ENCODE measurements around the gene CEACAM16. TPM values are rescaled to one million over a fixed set of nuclear protein-coding genes. Genes with fewer than 3 reads are reported as not detected.

The CEACAM16 gene
- polyA plus RNA-seq, 3 donors: not detected

DNA sequence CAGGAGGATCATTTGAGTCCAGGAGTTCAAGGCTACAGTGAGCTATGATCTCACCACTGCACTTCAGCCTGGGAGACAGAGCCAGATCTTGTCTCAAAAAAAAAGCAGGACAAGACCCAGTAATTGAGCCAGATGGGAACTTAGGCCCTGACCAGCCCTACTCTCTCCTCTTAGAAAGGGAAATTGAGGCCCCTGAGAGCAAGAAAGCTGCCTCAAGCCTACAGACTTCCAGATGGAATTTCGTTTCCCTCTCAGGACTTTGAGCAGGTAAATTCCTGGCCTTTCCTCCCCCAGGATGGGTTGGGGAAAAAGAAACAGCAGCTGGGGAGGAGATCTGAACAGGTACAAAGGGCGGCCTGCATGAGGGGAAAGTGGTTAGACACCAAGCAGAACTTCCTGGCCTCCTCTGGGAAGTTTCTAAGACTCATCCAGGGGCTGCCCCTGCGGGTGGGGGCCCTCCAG, 46.0 kb downstream of the CEACAM16 start:
- DNase-seq (ENCODE audit: low read depth in 3 of 3, low spot score in 2 of 3): no peak

- no peak for DNase-seq (ENCODE audit: low read depth in 3 of 3, low spot score in 2 of 3)
These were observed 46.4 kb downstream of the CEACAM16 start for GRCh38 chr19:44745341-44745831.

DNA sequence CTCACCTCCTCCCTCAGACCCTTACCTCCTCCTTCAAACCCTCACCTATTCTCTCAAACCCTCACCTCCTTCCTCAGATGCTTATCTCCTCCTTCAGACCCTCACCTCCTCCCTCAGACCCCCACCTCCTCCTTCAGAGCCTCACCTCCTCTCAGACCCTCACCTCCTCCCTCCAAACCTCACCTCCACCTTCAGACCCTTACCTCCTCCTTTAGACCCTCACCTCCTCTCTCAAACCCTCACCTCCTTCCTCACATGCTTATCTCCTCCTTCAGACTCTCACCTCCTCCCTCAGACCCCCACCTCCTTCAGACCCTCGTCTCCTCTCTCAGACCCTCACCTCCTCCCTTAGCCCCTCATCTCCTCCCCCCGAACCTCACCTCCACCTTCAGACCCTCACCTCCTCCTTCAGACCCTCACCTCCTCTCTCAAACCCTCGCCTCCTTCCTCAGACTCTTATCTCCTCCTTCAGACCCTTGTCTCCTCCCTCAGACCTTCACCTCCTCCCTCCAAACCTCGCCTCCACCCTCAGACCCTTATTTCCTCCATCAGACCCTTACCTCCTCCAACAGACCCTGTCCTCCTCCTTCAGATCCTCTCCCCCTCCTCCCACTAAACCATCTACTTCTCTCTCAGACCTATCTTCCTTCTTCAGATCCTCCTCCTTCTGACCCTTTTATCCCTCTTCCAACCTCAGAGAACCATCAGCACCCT, 47.1 kb downstream of the CEACAM16 start:
- no peak for DNase-seq (ENCODE audit: low read depth in 3 of 3, low spot score in 2 of 3)

DNA sequence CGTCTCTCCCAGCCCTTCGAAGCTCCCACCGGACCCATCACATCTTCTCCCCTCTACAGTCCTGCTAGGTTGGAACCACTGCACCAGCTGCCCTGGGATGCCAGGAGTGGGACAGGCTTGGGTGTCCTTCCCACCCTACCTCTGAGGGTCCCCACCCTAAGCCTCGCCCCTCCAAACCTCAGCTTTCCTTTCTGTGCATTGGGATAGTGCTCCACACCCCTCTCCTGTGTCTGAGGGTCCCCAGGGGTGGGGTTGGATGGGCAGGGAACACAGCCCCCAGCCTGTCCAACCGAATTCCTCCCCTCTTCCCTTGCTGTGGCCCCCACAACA, 47.6 kb downstream of the CEACAM16 start:
- DNase-seq (ENCODE audit: low read depth in 3 of 3, low spot score in 2 of 3): no peak

- DNase-seq (ENCODE audit: low read depth in 3 of 3, low spot score in 2 of 3): peak in 1 of 3 donors; percentile 66
These were observed 48.2 kb downstream of the CEACAM16 start for GRCh38 chr19:44746946-44747738.

GRCh38 chr19:44747739-44748425, 48.9 kb downstream of the CEACAM16 start:
- no peak for DNase-seq (ENCODE audit: low read depth in 3 of 3, low spot score in 2 of 3)

DNA sequence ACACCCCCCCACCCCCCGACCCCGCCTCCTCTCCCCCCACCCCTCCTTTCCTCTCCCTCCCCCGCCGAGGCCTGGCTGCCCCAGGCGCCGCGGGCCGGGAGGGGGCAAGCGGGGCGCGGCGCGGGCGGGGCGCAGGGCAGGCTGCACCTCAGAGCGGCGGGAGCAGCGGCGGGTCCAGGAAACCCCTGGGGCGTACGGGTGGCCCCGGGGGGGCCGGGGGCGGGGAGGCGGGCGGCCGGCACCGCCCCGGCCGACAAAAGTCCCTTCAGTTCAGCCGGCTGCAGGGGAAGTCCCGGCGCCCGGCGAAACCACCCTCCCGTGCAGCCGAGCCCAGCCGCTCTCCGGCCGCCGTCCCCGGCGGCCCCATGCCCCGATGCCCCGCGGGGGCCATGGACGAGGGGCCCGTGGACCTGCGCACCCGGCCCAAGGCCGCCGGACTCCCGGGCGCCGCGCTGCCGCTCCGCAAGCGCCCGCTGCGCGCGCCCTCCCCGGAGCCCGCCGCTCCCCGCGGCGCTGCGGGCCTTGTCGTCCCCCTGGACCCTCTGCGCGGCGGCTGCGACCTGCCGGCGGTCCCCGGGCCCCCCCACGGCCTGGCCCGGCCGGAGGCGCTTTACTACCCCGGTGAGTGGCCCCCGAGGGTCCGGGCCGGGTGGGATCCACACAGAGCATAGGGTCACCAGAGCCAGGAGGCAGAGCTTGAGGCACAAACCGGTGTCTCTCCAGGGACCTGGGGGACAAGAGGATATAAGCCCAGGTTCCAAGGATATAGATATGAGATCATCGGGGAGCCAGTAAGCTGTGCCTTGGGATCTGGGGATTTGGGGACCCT, 49.7 kb downstream of the CEACAM16 start, which contains the start of gene BCL3:
BCL3 (plus strand) TSS at position 283 of the 829 bp plus-strand sequence; CDS start at position 366, 83 bp downstream.
- no peak for DNase-seq (ENCODE audit: low read depth in 3 of 3, low spot score in 2 of 3)

DNA sequence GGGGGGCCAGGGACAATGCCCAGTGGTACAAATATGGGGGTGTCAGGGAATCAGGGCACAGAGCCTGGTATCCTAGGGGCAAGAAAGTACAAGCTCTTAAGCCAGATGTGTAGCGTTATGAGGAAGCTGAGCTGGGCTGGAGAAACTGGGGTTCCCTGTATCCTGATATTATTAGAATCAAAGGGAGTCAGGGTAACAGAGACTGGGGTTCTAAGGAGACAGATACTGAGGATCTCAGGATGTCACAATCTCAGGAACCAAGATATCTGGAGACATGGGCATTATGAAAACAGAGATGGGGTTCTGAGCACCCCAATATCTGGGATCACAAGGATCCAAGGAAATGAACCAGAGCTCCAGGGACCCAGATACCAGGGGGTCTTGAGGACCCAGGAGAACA, 50.3 kb downstream of the CEACAM16 start:
- DNase-seq (ENCODE audit: low read depth in 3 of 3, low spot score in 2 of 3): no peak

DNA sequence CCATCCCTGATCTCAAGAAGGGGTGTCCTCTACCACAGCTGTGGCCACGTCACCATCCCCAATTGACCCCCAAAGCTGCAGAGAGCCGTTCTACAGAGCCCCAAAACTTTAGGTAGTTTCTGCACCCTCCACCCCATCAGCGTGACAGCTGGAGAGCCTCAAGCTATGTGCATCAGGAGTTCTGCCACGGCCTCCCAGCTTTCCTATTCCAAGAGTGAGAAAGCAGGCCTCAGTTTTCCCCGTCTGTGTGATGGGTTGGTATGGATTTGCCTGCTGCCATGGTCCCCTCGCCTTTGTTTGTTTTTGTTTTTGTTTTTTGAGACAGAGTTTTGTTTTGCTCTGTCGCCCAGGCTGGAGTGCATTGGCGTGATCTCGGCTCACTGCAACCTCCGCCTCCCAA, 51.0 kb downstream of the CEACAM16 start:
- no peak for DNase-seq (ENCODE audit: low read depth in 3 of 3, low spot score in 2 of 3)

DNA sequence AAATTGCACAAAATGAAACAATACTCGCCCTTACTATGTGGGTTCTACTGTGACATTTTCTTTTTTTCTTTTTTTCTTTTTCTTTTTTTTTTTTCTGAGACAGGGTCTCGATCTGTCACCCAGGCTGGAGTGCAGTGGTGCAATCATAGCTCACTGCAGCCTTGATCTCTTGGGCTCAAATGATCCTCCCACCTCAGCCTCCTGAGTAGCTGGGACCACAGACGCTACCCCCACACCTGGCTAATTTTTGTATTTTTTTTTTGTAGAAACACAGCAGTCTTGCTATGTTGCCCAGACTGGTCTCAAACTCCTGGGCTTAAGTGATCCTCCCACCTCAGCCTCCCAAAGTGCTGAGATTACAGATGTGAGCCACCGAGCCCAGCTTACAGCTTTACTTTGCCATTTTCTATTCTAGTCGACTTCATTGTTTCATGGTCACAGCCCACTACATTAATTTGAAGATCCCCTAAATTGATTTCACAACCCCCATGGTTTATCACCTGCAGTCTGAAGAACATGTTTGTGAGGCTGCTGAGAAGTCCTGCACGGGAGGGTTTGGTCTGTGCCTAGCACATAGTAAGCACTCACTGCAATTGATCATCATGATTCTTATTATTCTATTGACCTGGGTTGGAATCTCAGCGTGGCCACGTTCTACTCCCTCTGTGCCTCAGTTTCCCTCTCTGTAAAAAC, 53.3 kb downstream of the CEACAM16 start:
- DNase-seq (ENCODE audit: low read depth in 3 of 3, low spot score in 2 of 3): no peak

GRCh38 chr19:44752816-44753625, 54.1 kb downstream of the CEACAM16 start:
- peak in 1 of 3 donors; percentile 68 for DNase-seq (ENCODE audit: low read depth in 3 of 3, low spot score in 2 of 3)

- DNase-seq (ENCODE audit: low read depth in 3 of 3, low spot score in 2 of 3): no peak
These were observed 54.6 kb downstream of the CEACAM16 start for GRCh38 chr19:44753626-44753931.

- DNase-seq (ENCODE audit: low read depth in 3 of 3, low spot score in 2 of 3): no peak
These were observed 55.2 kb downstream of the CEACAM16 start for GRCh38 chr19:44753932-44754749.

DNA sequence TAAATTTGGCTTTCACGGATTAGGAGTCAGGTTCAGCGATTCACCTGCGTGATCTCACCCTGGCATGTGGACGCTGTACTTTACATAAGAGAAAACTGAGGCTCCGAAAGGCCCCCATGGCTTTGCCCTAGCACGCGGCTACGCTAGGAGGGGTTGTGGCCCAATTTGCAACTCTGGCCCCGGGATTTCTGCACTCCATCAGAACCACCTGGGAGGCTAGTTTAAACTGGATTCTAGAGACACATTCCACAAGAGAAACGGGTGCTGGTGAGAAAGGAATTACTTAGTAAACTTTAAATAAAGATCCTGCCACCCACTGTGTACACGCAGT, 55.8 kb downstream of the CEACAM16 start:
- DNase-seq (ENCODE audit: low read depth in 3 of 3, low spot score in 2 of 3): no peak

DNA sequence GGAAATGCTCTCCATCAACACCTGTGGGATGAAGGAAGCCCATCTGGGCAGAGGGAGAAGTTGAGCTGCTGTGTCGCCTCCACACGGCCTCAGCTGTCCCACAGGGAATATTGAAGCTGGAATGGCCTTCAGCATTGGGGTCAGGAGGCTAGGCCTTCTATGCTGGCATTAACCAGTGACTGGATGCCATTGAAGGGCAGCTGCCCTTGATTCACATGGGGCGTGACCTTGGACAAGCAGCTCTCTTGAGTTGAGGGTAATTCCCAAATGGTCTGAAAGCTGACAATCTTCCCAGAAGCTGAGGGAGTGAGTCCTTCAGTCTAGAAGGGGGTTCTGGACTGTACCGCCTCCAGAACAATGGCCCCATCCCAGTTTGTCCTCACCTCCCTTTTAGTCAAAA, 56.3 kb downstream of the CEACAM16 start:
- no peak for DNase-seq (ENCODE audit: low read depth in 3 of 3, low spot score in 2 of 3)

DNA sequence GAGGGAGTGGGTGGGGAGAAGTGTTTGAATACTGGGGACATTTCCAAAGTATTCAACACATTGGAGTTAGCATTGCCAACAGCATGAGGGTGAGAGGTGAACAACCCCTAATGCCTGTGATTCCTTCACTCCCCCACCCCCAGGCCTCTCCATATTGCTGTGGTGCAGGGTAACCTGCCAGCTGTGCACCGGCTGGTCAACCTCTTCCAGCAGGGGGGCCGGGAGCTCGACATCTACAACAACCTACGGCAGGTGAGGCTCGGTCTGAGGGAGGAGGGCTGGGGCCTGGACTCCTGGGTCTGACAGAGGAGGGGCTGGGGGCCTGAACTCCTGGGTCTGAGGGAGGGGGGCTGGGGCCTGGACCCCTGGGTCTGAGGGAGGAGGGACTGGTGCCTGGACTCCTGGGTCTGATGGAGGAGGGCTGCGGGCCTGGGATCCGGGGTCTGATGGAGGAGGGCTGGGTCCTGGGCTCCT, 57.2 kb downstream of the CEACAM16 start:
- no peak for DNase-seq (ENCODE audit: low read depth in 3 of 3, low spot score in 2 of 3)

DNA sequence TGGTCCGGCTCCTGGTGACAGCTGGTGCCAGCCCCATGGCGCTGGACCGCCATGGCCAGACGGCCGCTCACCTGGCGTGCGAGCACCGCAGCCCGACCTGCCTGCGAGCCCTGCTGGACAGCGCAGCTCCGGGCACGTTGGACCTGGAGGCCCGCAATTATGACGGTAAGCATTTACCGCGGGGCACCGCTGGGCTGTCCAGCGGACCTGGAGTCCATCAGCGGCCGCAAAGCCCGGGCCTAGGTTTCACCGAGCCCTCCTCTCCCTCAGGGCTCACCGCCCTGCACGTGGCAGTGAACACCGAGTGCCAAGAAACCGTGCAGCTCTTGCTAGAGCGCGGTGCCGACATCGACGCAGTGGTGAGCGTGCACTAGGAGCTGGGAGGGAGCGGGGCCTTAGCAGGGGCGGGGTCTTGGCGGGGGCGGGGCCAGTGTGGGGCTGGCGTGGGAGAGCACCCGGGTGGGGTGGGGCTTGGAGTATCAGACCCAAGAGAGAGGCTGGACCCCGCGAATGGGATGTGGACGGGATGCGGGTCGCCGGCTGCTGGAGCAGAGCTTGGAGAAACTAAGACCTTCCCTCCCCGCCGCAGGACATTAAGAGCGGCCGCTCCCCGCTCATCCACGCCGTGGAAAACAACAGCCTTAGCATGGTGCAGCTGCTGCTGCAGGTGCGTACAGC, 58.2 kb downstream of the CEACAM16 start:
- no peak for DNase-seq (ENCODE audit: low read depth in 3 of 3, low spot score in 2 of 3)

All from right renal cortex interstitium (tissue), 3 donors.